Measurements from ENCODE around the gene CHN2.

CHN2 gene

DNA sequence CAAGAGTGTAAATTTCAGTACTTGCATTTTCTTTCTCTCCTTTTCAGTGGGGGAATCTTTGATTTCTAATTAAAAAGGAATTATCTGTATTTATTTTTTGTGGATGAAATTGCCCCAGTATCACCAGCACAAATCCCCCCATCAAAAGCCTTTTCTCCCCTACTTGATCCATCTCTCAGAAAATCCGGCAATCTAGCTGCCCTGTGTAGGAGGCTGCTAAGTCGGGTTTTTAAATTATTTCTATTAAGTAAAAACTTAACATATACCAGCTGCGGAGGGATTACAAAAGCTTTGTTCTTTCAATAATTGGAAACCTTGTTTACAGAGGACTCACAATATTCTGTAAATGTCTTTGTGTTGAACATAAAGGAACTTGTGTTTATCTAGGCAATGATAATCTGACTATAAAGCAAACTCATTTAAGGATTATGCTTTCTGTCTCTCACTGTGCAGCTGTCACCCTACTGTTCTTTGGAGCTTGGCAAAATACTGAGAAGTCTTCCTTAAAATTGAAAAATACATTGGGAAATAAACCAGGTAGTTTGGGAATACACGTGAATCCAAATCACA lies 191.7 kb downstream of the CHN2 start:
- Mint-ChIP-seq H3K27ac (no peak overlapping the region), H3K4me1 (ENCODE audit: low read depth) (peaks cover 9% of the 10 kb centered on the region), H3K27me3 (no peaks in the 10 kb centered on the region), H3K4me3 (no peak overlapping the region), H3K9me3 (no peaks in the 10 kb centered on the region), H3K36me3 (ENCODE audit: low read depth) (peaks cover 49% of the 10 kb centered on the region)
- intact Hi-C loops (cut with micrococcal nuclease): no loop called here

DNA sequence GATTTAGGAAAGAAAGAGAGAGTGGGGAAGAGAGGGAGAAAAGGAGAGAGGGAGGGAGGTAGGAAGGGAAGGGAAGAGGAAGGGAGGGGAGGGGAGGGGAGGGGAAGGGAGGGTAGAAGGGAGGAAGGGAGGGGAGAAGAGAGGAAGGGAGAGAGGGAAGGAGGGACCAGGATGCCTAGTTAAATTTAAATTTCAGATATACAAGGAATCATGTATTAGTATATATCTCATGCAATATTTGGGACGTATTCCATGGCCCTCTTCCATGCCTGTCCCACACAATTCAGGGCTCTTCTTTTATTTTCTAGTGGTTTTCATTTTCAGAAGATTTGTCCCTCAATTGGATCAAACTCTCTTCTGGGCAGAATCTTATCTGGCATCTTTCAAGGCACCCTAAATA lies 196.7 kb downstream of the CHN2 start:
- intact Hi-C loops (cut with micrococcal nuclease): no loop called here
- no peaks in the 10 kb centered on the region for H3K9me3 Mint-ChIP-seq
- no peak overlapping the region for H3K27ac Mint-ChIP-seq

DNA sequence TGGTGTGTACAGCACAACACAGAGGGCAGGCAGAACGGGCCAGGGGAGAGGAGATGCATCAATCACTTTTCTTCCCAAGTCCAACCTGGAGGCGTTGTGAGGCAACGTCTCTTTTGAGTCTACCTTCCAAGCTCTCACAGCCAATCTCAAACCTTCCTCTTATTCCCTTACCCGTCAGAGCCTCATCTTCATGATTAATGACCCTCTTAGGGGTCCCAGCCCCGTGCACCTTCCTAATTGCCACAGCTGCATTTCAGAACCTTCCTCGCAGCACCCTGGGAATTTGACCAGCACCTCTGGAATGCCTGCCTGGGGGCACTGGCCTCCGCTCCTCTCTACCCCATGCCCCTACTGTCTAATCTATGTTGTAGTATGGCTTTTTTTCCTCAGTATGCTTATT lies 199.7 kb downstream of the CHN2 start:
- peaks cover 59% of the 10 kb centered on the region for H3K36me3 Mint-ChIP-seq (ENCODE audit: low read depth)
- H3K9me3 Mint-ChIP-seq: no peaks in the 10 kb centered on the region
- H3K27ac Mint-ChIP-seq: no peak overlapping the region
- H3K4me3 Mint-ChIP-seq: no peak overlapping the region
- H3K27me3 Mint-ChIP-seq: no peaks in the 10 kb centered on the region
- intact Hi-C loops (cut with micrococcal nuclease): no loop called here
- H3K4me1 Mint-ChIP-seq (ENCODE audit: low read depth): peaks cover 5% of the 10 kb centered on the region

More for the DNA sequence above, 196.7 kb downstream of the CHN2 start:
- peaks cover 5% of the 10 kb centered on the region for H3K4me1 Mint-ChIP-seq (ENCODE audit: low read depth)
- H3K4me3 Mint-ChIP-seq: no peak overlapping the region
- peaks cover 39% of the 10 kb centered on the region for H3K36me3 Mint-ChIP-seq (ENCODE audit: low read depth)
- H3K27me3 Mint-ChIP-seq: no peaks in the 10 kb centered on the region

DNA sequence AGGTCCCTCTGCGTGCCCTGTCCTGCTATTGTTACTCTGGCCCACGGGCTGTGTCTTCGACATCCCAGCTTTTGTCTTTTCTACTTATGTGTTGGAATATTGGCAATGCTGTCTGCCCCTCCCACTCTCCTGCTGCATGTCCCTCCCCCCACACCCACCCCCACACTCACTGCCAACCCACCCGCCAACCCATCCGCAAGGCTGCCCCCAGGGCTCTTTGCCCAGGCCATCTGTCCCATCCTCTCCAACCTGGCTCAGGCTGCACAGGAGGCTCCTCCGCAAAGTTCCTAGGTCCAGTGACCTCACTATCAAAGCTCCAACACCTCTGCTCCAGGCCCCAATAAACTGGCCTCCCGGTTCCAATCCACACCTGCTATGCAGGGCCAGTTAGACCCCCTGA lies 202.0 kb downstream of the CHN2 start:
- H3K36me3 Mint-ChIP-seq (ENCODE audit: low read depth): peaks cover 67% of the 10 kb centered on the region
- H3K4me3 Mint-ChIP-seq: no peak overlapping the region
- peaks cover 3% of the 10 kb centered on the region for H3K4me1 Mint-ChIP-seq (ENCODE audit: low read depth)
- no peaks in the 10 kb centered on the region for H3K9me3 Mint-ChIP-seq
- H3K27me3 Mint-ChIP-seq: no peaks in the 10 kb centered on the region
- H3K27ac Mint-ChIP-seq: no peak overlapping the region
- intact Hi-C loops (cut with micrococcal nuclease): no loop called here

DNA sequence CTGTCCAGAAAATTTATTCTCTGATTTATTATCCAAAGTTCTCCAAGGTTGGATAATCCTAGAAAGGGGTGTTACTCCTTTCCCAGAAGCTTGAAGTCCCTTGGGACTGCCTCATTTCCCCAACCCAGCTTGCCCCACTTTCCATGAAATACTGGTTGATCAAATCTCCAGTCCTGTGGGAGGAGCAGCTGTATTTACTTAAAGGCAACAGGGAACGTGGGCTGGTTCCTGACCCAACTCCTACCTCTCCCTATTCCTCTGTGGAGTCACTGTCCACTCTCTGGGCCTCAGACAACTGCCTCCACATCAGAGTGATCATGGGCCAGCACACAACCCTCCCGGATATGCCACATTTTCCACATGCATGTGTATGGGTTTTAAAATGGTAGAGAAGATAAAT lies 202.8 kb downstream of the CHN2 start:
- H3K27me3 Mint-ChIP-seq: no peaks in the 10 kb centered on the region
- intact Hi-C loops (cut with micrococcal nuclease): no loop called here
- no peaks in the 10 kb centered on the region for H3K4me1 Mint-ChIP-seq (ENCODE audit: low read depth)
- H3K27ac Mint-ChIP-seq: no peak overlapping the region
- H3K4me3 Mint-ChIP-seq: no peak overlapping the region
- no peaks in the 10 kb centered on the region for H3K9me3 Mint-ChIP-seq
- peaks cover 73% of the 10 kb centered on the region for H3K36me3 Mint-ChIP-seq (ENCODE audit: low read depth)

DNA sequence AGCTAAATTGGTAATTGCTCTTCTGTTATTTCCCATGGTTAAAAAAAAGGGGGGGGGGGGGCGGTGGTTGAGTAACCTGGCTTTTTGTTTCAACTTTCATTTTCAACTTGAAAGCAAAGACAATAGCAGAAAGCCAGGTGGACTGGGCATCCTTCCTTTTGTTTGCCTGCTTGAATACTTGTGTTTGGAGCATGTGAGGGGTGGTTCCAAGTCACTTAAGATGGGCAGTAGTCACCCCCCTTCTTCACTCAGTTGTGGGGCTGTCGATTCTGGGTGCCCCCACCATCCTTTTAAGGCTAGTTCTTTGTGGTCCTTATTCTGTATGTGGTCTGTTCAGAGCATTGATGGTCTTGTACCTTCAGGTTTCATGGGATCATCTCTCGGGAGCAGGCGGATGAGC lies 203.4 kb downstream of the CHN2 start:
- Mint-ChIP-seq H3K27me3 (no peaks in the 10 kb centered on the region), H3K36me3 (ENCODE audit: low read depth) (peaks cover 79% of the 10 kb centered on the region), H3K27ac (no peak overlapping the region), H3K4me3 (no peak overlapping the region), H3K9me3 (no peaks in the 10 kb centered on the region), H3K4me1 (ENCODE audit: low read depth) (no peaks in the 10 kb centered on the region)
- intact Hi-C loops (cut with micrococcal nuclease): no loop called here

DNA sequence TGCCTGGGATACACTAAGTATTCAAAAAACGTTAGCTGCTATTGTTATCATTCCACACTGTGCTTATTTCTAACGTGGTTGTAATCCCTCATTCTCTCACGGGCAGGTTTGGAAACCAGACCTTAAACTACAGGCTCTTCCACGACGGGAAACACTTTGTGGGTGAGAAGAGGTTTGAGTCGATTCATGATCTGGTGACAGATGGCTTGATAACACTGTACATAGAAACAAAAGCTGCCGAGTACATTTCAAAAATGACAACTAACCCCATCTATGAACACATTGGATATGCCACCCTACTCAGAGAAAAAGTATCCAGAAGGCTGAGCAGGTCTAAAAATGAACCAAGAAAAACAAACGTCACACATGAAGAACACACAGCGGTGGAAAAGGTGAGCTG lies 205.9 kb downstream of the CHN2 start:
- Mint-ChIP-seq H3K36me3 (ENCODE audit: low read depth) (peaks cover 92% of the 10 kb centered on the region), H3K27ac (no peak overlapping the region), H3K27me3 (no peaks in the 10 kb centered on the region), H3K4me1 (ENCODE audit: low read depth) (no peaks in the 10 kb centered on the region), H3K9me3 (no peaks in the 10 kb centered on the region), H3K4me3 (no peak overlapping the region)
- intact Hi-C loops (cut with micrococcal nuclease): loop anchor here (10.0 kb wide), 1 partner anchor 166 kb away; no protein-coding TSS in a partner anchor

DNA sequence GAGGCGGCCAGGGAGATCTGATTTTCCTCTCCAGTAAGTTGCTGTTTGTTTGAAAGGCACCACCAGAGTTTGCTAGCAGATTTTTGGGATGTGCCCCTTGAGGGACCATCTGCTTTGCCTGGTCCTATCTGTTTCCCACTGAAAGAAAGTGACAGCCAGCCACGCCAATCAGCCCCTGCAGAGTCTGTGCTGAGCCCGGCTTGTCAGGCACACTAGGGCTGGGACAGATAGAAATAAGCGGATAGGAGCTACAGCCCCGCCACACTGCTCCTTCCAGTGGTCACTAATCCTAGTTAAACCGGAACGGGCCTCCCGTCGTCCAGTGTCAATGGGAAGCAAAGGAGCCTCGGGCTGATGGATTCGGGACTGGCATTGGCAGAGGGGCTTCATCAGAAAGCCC lies 207.2 kb downstream of the CHN2 start:
- intact Hi-C loops (cut with micrococcal nuclease): loop anchor here (10.0 kb wide), 1 partner anchor 167 kb away; no protein-coding TSS in a partner anchor
- Mint-ChIP-seq H3K4me3 (no peak overlapping the region), H3K27me3 (no peaks in the 10 kb centered on the region), H3K4me1 (ENCODE audit: low read depth) (no peaks in the 10 kb centered on the region), H3K9me3 (no peaks in the 10 kb centered on the region), H3K36me3 (ENCODE audit: low read depth) (peaks cover 98% of the 10 kb centered on the region), H3K27ac (no peak overlapping the region)

DNA sequence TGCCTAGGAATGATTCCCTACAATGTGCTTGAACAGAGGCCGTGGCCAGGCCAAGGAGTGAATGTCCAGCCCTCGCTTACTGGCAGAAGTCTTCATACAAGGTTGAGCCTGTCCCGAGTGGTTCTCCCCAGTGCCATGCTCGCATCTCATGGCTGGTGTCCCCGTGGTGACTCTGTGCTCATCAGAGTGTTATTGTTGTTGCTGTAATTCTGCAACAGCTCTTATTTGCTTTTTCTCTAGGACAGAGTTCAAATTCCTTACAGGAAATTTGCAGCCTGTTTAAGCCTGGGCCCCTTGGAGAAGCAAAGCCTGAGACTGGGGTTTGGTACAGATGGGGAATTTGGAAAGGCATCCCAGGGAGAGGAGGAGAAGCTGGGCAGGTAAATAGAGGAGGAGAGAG lies 211.3 kb downstream of the CHN2 start:
- H3K27ac Mint-ChIP-seq: no peak overlapping the region
- intact Hi-C loops (cut with micrococcal nuclease): loop anchor here (5.0 to 10.0 kb wide), 2 partner anchors 171 to 294 kb away; no protein-coding TSS in a partner anchor

DNA sequence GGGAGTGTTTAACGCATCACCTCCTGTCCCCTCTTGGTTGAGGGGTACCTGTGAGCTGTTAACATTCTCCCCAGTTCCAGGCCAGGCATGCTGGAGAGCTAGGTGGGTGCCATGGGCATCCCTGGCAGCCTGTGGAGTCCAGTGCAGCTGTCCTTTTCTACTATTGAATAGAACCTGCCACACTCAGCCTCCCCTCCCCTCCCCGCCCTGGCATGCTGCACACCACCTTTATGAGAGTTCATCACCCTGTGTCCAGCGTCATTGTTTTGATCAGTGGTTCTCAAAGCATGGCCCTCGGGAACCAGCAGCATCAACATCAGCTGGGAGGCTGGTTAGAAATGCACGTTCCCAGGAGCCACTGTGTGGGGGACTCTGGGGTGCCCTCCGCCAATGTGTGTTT lies 211.8 kb downstream of the CHN2 start:
- no peaks in the 10 kb centered on the region for H3K4me1 Mint-ChIP-seq (ENCODE audit: low read depth)
- intact Hi-C loops (cut with micrococcal nuclease): loop anchor here (5.0 to 10.0 kb wide), 2 partner anchors 172 to 294 kb away; no protein-coding TSS in a partner anchor
- peaks cover 81% of the 10 kb centered on the region for H3K36me3 Mint-ChIP-seq (ENCODE audit: low read depth)
- H3K27ac Mint-ChIP-seq: no peak overlapping the region
- no peak overlapping the region for H3K4me3 Mint-ChIP-seq
- no peaks in the 10 kb centered on the region for H3K27me3 Mint-ChIP-seq
- H3K9me3 Mint-ChIP-seq: no peaks in the 10 kb centered on the region

More for the DNA sequence above, 211.3 kb downstream of the CHN2 start:
- no peaks in the 10 kb centered on the region for H3K9me3 Mint-ChIP-seq
- H3K36me3 Mint-ChIP-seq (ENCODE audit: low read depth): peaks cover 81% of the 10 kb centered on the region
- no peaks in the 10 kb centered on the region for H3K27me3 Mint-ChIP-seq
- no peaks in the 10 kb centered on the region for H3K4me1 Mint-ChIP-seq (ENCODE audit: low read depth)
- H3K4me3 Mint-ChIP-seq: no peak overlapping the region

DNA sequence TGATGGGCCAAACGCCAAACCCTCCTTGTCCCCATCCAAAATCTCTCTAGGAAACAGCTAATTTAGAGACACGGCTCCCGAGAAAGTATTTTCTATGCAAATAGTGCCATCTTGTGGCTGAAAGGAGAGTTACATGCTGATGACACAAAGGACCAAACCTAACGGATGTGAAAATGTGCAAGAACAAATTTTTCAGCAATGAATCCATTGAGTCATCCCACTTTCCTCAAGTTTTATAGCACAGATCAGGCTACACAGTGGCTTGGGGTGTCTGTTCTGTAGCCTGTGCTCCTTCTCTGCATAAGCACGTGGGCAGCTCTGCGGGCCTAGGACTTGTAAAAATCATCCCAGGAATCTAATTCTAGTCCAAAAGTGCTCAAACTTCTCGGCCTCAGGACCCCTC lies 214.3 kb downstream of the CHN2 start:
- Mint-ChIP-seq H3K4me1 (ENCODE audit: low read depth) (no peaks in the 10 kb centered on the region), H3K4me3 (no peak overlapping the region), H3K36me3 (ENCODE audit: low read depth) (peaks cover 80% of the 10 kb centered on the region), H3K27ac (no peak overlapping the region), H3K27me3 (no peaks in the 10 kb centered on the region), H3K9me3 (no peaks in the 10 kb centered on the region)
- intact Hi-C loops (cut with micrococcal nuclease): loop anchor here (1.0 to 10.0 kb wide), 4 partner anchors 174 to 487 kb away; partner anchors contain the start of gene CHN2

DNA sequence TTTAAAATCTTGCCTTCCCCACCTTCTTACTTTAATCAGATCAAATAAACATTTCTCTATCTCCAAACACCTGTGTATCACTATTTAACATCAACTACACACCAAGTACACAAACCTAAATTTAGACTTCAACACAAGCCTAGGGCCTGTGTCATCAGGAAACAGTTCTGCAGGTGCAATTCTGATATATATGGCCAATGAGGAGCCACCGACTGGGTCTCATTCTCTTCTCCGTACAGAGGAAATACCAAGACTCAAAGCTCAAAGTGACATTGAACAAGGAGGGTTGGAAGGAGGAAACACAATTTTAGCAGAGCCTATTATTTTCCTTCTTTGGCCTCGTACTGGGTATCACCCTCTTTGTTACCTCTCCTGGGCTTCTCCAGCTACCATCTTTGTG lies 216.4 kb downstream of the CHN2 start:
- Mint-ChIP-seq H3K27me3 (no peaks in the 10 kb centered on the region), H3K27ac (no peak overlapping the region), H3K4me3 (no peak overlapping the region), H3K4me1 (ENCODE audit: low read depth) (no peaks in the 10 kb centered on the region), H3K36me3 (ENCODE audit: low read depth) (peaks cover 82% of the 10 kb centered on the region), H3K9me3 (no peaks in the 10 kb centered on the region)
- intact Hi-C loops (cut with micrococcal nuclease): no loop called here

DNA sequence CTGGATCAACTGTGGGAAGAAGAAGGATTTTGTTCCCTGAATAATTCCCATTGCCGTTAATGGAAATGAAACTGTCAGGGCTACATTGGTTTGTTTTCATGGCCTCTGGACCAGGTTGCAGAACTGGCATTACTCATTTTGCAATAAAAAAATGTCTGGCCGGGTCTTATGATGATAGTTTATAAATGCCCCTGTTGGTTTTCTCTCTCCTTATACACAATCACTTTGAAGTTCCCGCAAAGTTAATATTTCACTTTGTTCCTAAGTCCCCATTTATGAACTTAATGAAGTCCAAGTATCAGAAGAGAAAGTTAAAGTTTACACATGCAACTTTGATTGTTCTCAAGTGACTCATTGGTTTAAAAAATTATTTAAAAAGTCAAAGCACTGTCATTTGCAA lies 218.3 kb downstream of the CHN2 start:
- Mint-ChIP-seq H3K9me3 (no peaks in the 10 kb centered on the region), H3K27me3 (no peaks in the 10 kb centered on the region), H3K4me3 (no peak overlapping the region), H3K36me3 (ENCODE audit: low read depth) (peaks cover 87% of the 10 kb centered on the region), H3K27ac (no peak overlapping the region), H3K4me1 (ENCODE audit: low read depth) (no peaks in the 10 kb centered on the region)
- intact Hi-C loops (cut with micrococcal nuclease): no loop called here

DNA sequence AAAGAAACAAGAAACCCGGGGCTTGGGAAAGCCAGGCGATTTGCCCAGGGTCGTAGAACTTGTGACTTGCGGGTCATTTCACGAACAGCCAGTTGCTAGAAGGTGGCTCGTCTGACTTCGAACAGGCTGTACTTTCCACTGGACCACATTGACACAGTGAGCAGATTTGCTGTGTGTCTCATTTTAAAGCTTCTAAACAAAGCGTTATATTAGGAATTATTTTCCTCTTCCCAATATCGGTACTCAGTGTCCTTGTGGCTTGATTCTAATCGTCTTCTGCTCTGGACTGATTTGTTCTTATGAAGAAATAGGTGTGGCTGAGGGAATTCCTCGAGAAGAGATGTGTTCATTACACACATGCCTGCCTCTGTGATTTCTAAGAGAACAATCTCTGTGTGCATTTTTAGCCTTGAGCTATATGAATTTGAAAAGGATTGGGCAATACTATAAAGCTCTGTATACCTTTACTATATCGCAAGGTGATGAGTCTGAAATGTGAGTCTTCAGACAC lies 219.1 kb downstream of the CHN2 start:
- no peaks in the 10 kb centered on the region for H3K9me3 Mint-ChIP-seq
- H3K4me3 Mint-ChIP-seq: no peak overlapping the region
- H3K27ac Mint-ChIP-seq: no peak overlapping the region
- intact Hi-C loops (cut with micrococcal nuclease): no loop called here
- peaks cover 94% of the 10 kb centered on the region for H3K36me3 Mint-ChIP-seq (ENCODE audit: low read depth)
- H3K27me3 Mint-ChIP-seq: no peaks in the 10 kb centered on the region
- no peaks in the 10 kb centered on the region for H3K4me1 Mint-ChIP-seq (ENCODE audit: low read depth)

DNA sequence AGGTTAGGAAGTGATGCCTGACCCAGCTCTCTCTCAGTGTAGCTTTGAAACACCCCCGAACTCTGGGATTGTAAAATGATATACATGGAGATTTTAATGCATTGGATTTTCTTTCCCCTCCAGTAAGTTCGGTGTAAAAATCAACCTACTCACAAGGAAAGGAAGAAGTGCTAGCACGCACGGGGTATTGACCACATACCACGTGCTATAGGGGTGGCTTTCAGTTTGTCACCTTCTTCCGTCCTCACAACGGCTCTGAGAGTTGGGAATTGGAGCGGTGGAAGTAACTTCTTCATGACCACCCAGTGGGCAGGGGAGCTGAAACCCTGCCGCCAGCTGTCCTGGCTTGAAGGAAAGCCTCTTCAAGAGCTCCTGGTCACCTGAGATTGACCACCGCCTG lies 219.6 kb downstream of the CHN2 start:
- Mint-ChIP-seq H3K27ac (no peak overlapping the region), H3K4me1 (ENCODE audit: low read depth) (no peaks in the 10 kb centered on the region), H3K36me3 (ENCODE audit: low read depth) (peaks cover 95% of the 10 kb centered on the region), H3K27me3 (no peaks in the 10 kb centered on the region), H3K9me3 (no peaks in the 10 kb centered on the region), H3K4me3 (no peak overlapping the region)
- intact Hi-C loops (cut with micrococcal nuclease): no loop called here
